ENCODE data around the gene FOXB2.

GRCh38 chr9:77017505-77017894, 2.0 kb upstream of the FOXB2 start:
- TF ChIP-seq, protein P1, sequence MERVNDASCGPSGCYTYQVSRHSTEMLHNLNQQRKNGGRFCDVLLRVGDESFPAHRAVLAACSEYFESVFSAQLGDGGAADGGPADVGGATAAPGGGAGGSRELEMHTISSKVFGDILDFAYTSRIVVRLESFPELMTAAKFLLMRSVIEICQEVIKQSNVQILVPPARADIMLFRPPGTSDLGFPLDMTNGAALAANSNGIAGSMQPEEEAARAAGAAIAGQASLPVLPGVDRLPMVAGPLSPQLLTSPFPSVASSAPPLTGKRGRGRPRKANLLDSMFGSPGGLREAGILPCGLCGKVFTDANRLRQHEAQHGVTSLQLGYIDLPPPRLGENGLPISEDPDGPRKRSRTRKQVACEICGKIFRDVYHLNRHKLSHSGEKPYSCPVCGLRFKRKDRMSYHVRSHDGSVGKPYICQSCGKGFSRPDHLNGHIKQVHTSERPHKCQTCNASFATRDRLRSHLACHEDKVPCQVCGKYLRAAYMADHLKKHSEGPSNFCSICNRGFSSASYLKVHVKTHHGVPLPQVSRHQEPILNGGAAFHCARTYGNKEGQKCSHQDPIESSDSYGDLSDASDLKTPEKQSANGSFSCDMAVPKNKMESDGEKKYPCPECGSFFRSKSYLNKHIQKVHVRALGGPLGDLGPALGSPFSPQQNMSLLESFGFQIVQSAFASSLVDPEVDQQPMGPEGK (CRISPR knock-in tag; IDR thresholded peaks at IDR 0.05; ENCODE audit: borderline replicate concordance): no peak
- TF ChIP-seq RARB (CRISPR knock-in tag; IDR thresholded peaks at IDR 0.05) (no peak), BACH2 (CRISPR knock-in tag; IDR thresholded peaks at IDR 0.05; ENCODE audit: borderline replicate concordance) (no peak), ZC3H10 (CRISPR knock-in tag; IDR thresholded peaks at IDR 0.05) (no peak), ZFP30 (CRISPR knock-in tag; IDR thresholded peaks at IDR 0.05) (no peak), POU6F1 (CRISPR knock-in tag; IDR thresholded peaks at IDR 0.05; ENCODE audit: borderline replicate concordance, low read depth) (no peak), ZNF8 (CRISPR knock-in tag; IDR thresholded peaks at IDR 0.05) (no peak), PPARA (CRISPR knock-in tag; IDR thresholded peaks at IDR 0.05; ENCODE audit: borderline replicate concordance) (no peak)
